Measurements from ENCODE around the gene TSPAN18.

The TSPAN18 gene

GRCh38 chr11:44885919-44886789 is 159.4 kb downstream of the TSPAN18 start:
- no peak for DNase-seq (ENCODE audit: low read depth)
- TF ChIP-seq CTCF (IDR thresholded peaks at IDR 0.05; ENCODE audit: low read depth, low read length, missing control alignments): no peak

GRCh38 chr11:44886790-44887140 is 160.0 kb downstream of the TSPAN18 start:
- DNase-seq (ENCODE audit: low read depth): no peak
- H3K4me3 ChIP-seq (ENCODE audit: low read depth, low read length): no peak overlapping the region
- no peak for TF ChIP-seq CTCF (IDR thresholded peaks at IDR 0.05; ENCODE audit: low read depth, low read length, missing control alignments)

More at GRCh38 chr11:44885919-44886789, 159.4 kb downstream of the TSPAN18 start:
- H3K4me3 ChIP-seq (ENCODE audit: low read depth, low read length): no peak overlapping the region

GRCh38 chr11:44887636-44888035 is 160.9 kb downstream of the TSPAN18 start:
- DNase-seq (ENCODE audit: low read depth): no peak
- no peak overlapping the region for H3K4me3 ChIP-seq (ENCODE audit: low read depth, low read length)
- TF ChIP-seq CTCF (IDR thresholded peaks at IDR 0.05; ENCODE audit: low read depth, low read length, missing control alignments): no peak

- no peak for DNase-seq (ENCODE audit: low read depth)
- TF ChIP-seq CTCF (IDR thresholded peaks at IDR 0.05; ENCODE audit: low read depth, low read length, missing control alignments): no peak
- H3K4me3 ChIP-seq (ENCODE audit: low read depth, low read length): no peak overlapping the region
These were observed 162.5 kb downstream of the TSPAN18 start for GRCh38 chr11:44889266-44889665.

GRCh38 chr11:44892843-44893242 is 166.1 kb downstream of the TSPAN18 start:
- H3K4me3 ChIP-seq (ENCODE audit: low read depth, low read length): no peak overlapping the region
- DNase-seq (ENCODE audit: low read depth): no peak
- TF ChIP-seq CTCF (IDR thresholded peaks at IDR 0.05; ENCODE audit: low read depth, low read length, missing control alignments): no peak

GRCh38 chr11:44893308-44893822 is 166.6 kb downstream of the TSPAN18 start:
- H3K4me3 ChIP-seq (ENCODE audit: low read depth, low read length): no peak overlapping the region
- no peak for TF ChIP-seq CTCF (IDR thresholded peaks at IDR 0.05; ENCODE audit: low read depth, low read length, missing control alignments)
- no peak for DNase-seq (ENCODE audit: low read depth)
